H1 (cell line): ENCODE measurements around the gene PLCB4. TPM values are rescaled to one million over a fixed set of nuclear protein-coding genes. Genes with fewer than 3 reads are reported as not detected.

Experiments
- CTCF ChIA-PET: fragments of 300-600 bp; sonication (Branson Sonifier 250); formaldehyde crosslinking; loops from one replicate; lab custom pipeline; 2021; ENCODE audit not compliant: partially characterized antibody; lab: Charles Lee
- POLR2A ChIA-PET: fragments of 300-600 bp; sonication (Branson Sonifier 250); formaldehyde crosslinking; loops from one replicate; lab custom pipeline; 2021; ENCODE audit warnings: inconsistent platforms; ENCODE audit not compliant: partially characterized antibody; lab: Charles Lee
- DNase-seq, 2 experiments: peaks; one replicate each; pipeline versions ENCODE4 v3.0.0 to v3.0.0-alpha.2; 2010 to 2022; ENCODE audit warnings: low spot score in 2 of 2, low read depth in 1 of 2, mixed read lengths in 1 of 2
- FAIRE-seq: peaks from 2 replicates; lab custom pipeline; 2011; peaks lifted over from hg19 to GRCh38; lab: Jason Lieb, UNC
- H2AFZ ChIP-seq: 2 replicates; pipeline ENCODE4 v1.8.1; 2012; ENCODE audit warnings: low read length, inconsistent platforms
- H2AK5ac ChIP-seq: 2 replicates; pipeline ENCODE4 v1.6.1; 2013; ENCODE audit warnings: low read depth, low read length
- H2BK120ac ChIP-seq: replicated peaks from 2 replicates; pipeline ENCODE3; 2013; ENCODE audit warnings: low read depth, low read length, inconsistent platforms
- H2BK12ac ChIP-seq: 2 replicates; pipeline ENCODE4 v1.6.1; 2013; ENCODE audit warnings: low read depth, low read length
- H2BK15ac ChIP-seq: 2 replicates; pipeline ENCODE4 v1.6.1; 2013; ENCODE audit warnings: low read length
- H2BK20ac ChIP-seq: 2 replicates; pipeline ENCODE4 v1.6.1; 2013; ENCODE audit warnings: low read length
- H2BK5ac ChIP-seq: 2 replicates; pipeline ENCODE4 v1.6.1; 2013; ENCODE audit warnings: low read depth, low read length
- H3K14ac ChIP-seq: 2 replicates; pipeline ENCODE4 v1.6.1; 2013; ENCODE audit warnings: inconsistent platforms; ENCODE audit not compliant: insufficient read length
- H3K18ac ChIP-seq: 2 replicates; pipeline ENCODE4 v1.6.1; 2013; ENCODE audit warnings: low read length; ENCODE audit errors: extremely low read depth
- H3K23ac ChIP-seq: 2 replicates; pipeline ENCODE4 v1.6.1; 2013; ENCODE audit warnings: inconsistent platforms; ENCODE audit not compliant: insufficient read length
- H3K23me2 ChIP-seq: 2 replicates; pipeline ENCODE4 v1.6.1; 2013; ENCODE audit warnings: low read depth, low read length
- H3K27ac ChIP-seq: 2 replicates; pipeline ENCODE4 v1.6.1; 2011; ENCODE audit warnings: low read depth, low read length, inconsistent platforms
- H3K27me3 ChIP-seq, 4 experiments: replicated peaks in 1 of 4; 1 replicate in 1 of 4; 2 replicates in 3 of 4; pipeline versions ENCODE4 v1.6.1 to v1.8.1; 2011 to 2013; ENCODE audit warnings: low read length in 3 of 4, mild to moderate bottlenecking in 3 of 4, inconsistent platforms in 2 of 4, mixed read lengths in 2 of 4, moderate library complexity in 1 of 4; ENCODE audit not compliant: control insufficient read depth in 3 of 4, insufficient read depth in 3 of 4; ENCODE audit errors: extremely low read depth in 1 of 4
- H3K36me3 ChIP-seq, 4 experiments: 2 replicates each; pipeline versions ENCODE4 v1.6.1 to v1.8.1; 2011 to 2013; ENCODE audit warnings: mild to moderate bottlenecking in 4 of 4, low read length in 3 of 4, moderate library complexity in 2 of 4, control low read depth in 1 of 4, inconsistent platforms in 1 of 4; ENCODE audit not compliant: insufficient read depth in 4 of 4, control insufficient read depth in 2 of 4
- H3K4ac ChIP-seq: replicated peaks from 2 replicates; pipeline ENCODE3; 2013; ENCODE audit warnings: low read length, low read depth, mixed read lengths, inconsistent platforms; ENCODE audit not compliant: insufficient read length
- H3K4me1 ChIP-seq, 4 experiments: replicated peaks in 1 of 4; 1 replicate in 1 of 4; 2 replicates in 3 of 4; pipeline versions ENCODE4 v1.6.1 to v1.8.1; 2011 to 2013; ENCODE audit warnings: low read length in 3 of 4, inconsistent platforms in 2 of 4, mixed read lengths in 1 of 4; ENCODE audit not compliant: insufficient read depth in 4 of 4, control insufficient read depth in 3 of 4
- H3K4me2 ChIP-seq, 2 experiments: 2 replicates each; pipeline versions ENCODE4 v1.6.1 to v1.8.1; 2011 to 2013; ENCODE audit warnings: low read depth in 2 of 2, low read length in 2 of 2, control low read depth in 1 of 2, inconsistent platforms in 1 of 2, mild to moderate bottlenecking in 1 of 2; ENCODE audit not compliant: insufficient read depth in 1 of 2
- H3K4me3 ChIP-seq, 4 experiments: fragments of 200-600, 300-600 bp in 1 of 4; sonication (generic), shearing (Covaris generic), sonication (Bioruptor Twin) in 1 of 4; 2 replicates each; pipeline versions ENCODE4 v1.5.1 to v1.8.1; 2011 to 2016; ENCODE audit warnings: low read length in 4 of 4, low read depth in 3 of 4, control low read depth in 2 of 4, inconsistent platforms in 2 of 4, mild to moderate bottlenecking in 2 of 4, mixed read lengths in 1 of 4, moderate library complexity in 1 of 4; ENCODE audit not compliant: insufficient read depth in 2 of 4; ENCODE audit errors: extremely low read depth in 1 of 4
- H3K56ac ChIP-seq: replicated peaks from 2 replicates; pipeline ENCODE3; 2013; ENCODE audit warnings: low read depth, mild to moderate bottlenecking, mixed read lengths, low read length, inconsistent platforms; ENCODE audit not compliant: insufficient read length
- H3K79me1 ChIP-seq: 2 replicates; pipeline ENCODE4 v1.6.1; 2013; ENCODE audit warnings: low read depth, low read length, control low read depth
- H3K79me2 ChIP-seq, 2 experiments: 2 replicates each; pipeline versions ENCODE4 v1.6.1 to v1.8.1; 2012 to 2013; ENCODE audit warnings: low read length in 2 of 2, mild to moderate bottlenecking in 2 of 2, inconsistent platforms in 1 of 2; ENCODE audit not compliant: insufficient read depth in 2 of 2, control insufficient read depth in 1 of 2
- H3K9ac ChIP-seq, 4 experiments: replicated peaks in 1 of 4; 1 replicate in 1 of 4; 2 replicates in 3 of 4; pipeline versions ENCODE4 v1.6.1 to v1.8.1; 2011 to 2013; ENCODE audit warnings: low read depth in 3 of 4, low read length in 3 of 4, control low read depth in 2 of 4, mild to moderate bottlenecking in 2 of 4, moderate library complexity in 2 of 4, inconsistent platforms in 1 of 4; ENCODE audit errors: extremely low read depth in 1 of 4
- H3K9me3 ChIP-seq, 2 experiments: 2 replicates each; pipeline versions ENCODE4 v1.6.1 to v1.8.1; 2012 to 2013; ENCODE audit warnings: mild to moderate bottlenecking in 2 of 2, moderate library complexity in 2 of 2, control low read depth in 1 of 2, inconsistent platforms in 1 of 2, low read depth in 1 of 2, low read length in 1 of 2, mixed read lengths in 1 of 2; ENCODE audit not compliant: insufficient read depth in 2 of 2
- H4K20me1 ChIP-seq, 2 experiments: replicated peaks in 1 of 2; 2 replicates each; pipeline versions ENCODE3 to v1.8.1; 2011 to 2013; ENCODE audit warnings: inconsistent platforms in 2 of 2, low read length in 2 of 2, mild to moderate bottlenecking in 1 of 2; ENCODE audit not compliant: insufficient read depth in 2 of 2, control insufficient read depth in 1 of 2
- H4K5ac ChIP-seq: 2 replicates; pipeline ENCODE4 v1.6.1; 2013; ENCODE audit warnings: low read length, low read depth, mixed read lengths, inconsistent platforms; ENCODE audit not compliant: insufficient read length
- H4K8ac ChIP-seq: 2 replicates; pipeline ENCODE4 v1.8.0; 2013; ENCODE audit warnings: mild to moderate bottlenecking, moderate library complexity, low read length, inconsistent platforms; ENCODE audit not compliant: insufficient read depth; ENCODE audit errors: extremely low read depth
- H4K91ac ChIP-seq: replicated peaks from 2 replicates; pipeline ENCODE3; 2013; ENCODE audit warnings: low read length, mixed read lengths, inconsistent platforms; ENCODE audit not compliant: insufficient read length
- ASH2L ChIP-seq: fragments of 200-600, 300-600 bp; sonication (generic); IDR thresholded peaks from one replicate; pipeline ENCODE4 v1.7.1; 2017; ENCODE audit warnings: low read length
- CEBPB ChIP-seq: IDR thresholded peaks from 2 replicates; pipeline ENCODE4 v1.6.1; 2012; ENCODE audit warnings: low read depth, low read length
- CHD1 ChIP-seq: IDR thresholded peaks from 2 replicates; pipeline ENCODE4 v1.6.1; 2012; ENCODE audit warnings: low read depth, low read length, improper control_type of control experiment
- FOSL1 ChIP-seq: IDR thresholded peaks from 2 replicates; pipeline ENCODE4 v1.6.1; 2011; ENCODE audit warnings: mild to moderate bottlenecking, low read depth, low read length, moderate library complexity; ENCODE audit not compliant: insufficient read depth
- NRF1 ChIP-seq: IDR thresholded peaks from 2 replicates; pipeline ENCODE4 v1.6.1; 2011; ENCODE audit warnings: mild to moderate bottlenecking, low read depth, low read length, improper control_type of control experiment
- SAP30 ChIP-seq: fragments of 300-600 bp; sonication (generic); IDR thresholded peaks from 2 replicates; pipeline ENCODE4 v1.7.1; 2012; ENCODE audit warnings: low read length, moderate library complexity, mild to moderate bottlenecking, inconsistent platforms; ENCODE audit not compliant: insufficient read depth, insufficient replicate concordance
- SIRT6 ChIP-seq: IDR thresholded peaks from one replicate; pipeline ENCODE4 v1.7.1; 2012; ENCODE audit warnings: low read length, inconsistent platforms
- SIX5 ChIP-seq: IDR thresholded peaks from 2 replicates; pipeline ENCODE4 v1.6.1; 2011; ENCODE audit warnings: mild to moderate bottlenecking, low read depth, low read length
- SP4 ChIP-seq: IDR thresholded peaks from 2 replicates; pipeline ENCODE4 v1.6.1; 2012; ENCODE audit warnings: low read length, inconsistent platforms
- SRF ChIP-seq: IDR thresholded peaks from 2 replicates; pipeline ENCODE4 v1.6.1; 2011; ENCODE audit warnings: mild to moderate bottlenecking, low read depth, low read length, moderate library complexity
- TAF7 ChIP-seq: optimal IDR thresholded peaks from 2 replicates; pipeline ENCODE3; 2011; ENCODE audit warnings: low read depth, mild to moderate bottlenecking, inconsistent platforms, low read length, moderate library complexity, borderline replicate concordance
- TBP ChIP-seq: IDR thresholded peaks from 2 replicates; pipeline ENCODE4 v1.6.1; 2011; ENCODE audit warnings: low read depth, low read length, improper control_type of control experiment
- USF2 ChIP-seq: IDR thresholded peaks from 2 replicates; pipeline ENCODE4 v1.6.1; 2011; ENCODE audit warnings: low read length, improper control_type of control experiment
- ZNF274 ChIP-seq: IDR thresholded peaks from 2 replicates; pipeline ENCODE4 v1.7.0; 2012; ENCODE audit warnings: low read length, borderline replicate concordance; ENCODE audit errors: extremely low read depth
- WGBS, 2 experiments: shearing (Covaris generic) in 1 of 2; methylation state at CpG; one replicate each; pipeline versions ENCODE4 v1.1.6 to v1.1.7; 2013 to 2015; ENCODE audit warnings: low lambda C conversion rate in 2 of 2, mixed read lengths in 2 of 2, inconsistent platforms in 1 of 2, low coverage in 1 of 2, missing lambda C conversion rate in 1 of 2; ENCODE audit not compliant: insufficient replicate concordance in 2 of 2, insufficient coverage in 1 of 2, insufficient read length in 1 of 2; ENCODE audit errors: extremely low coverage in 1 of 2, missing lambda C conversion rate in 1 of 2; 5-methylcytosine and 5-hydroxymethylcytosine counted together
- polyA plus RNA-seq, 7 experiments: library from polyadenylated mRNA; depleted of rRNA in 3 of 7; stranded (reverse) in 5 of 7; unstranded in 2 of 7; fragments of >200 nt in 5 of 7; fragments of 200-250 nt in 2 of 7; gene quantifications; 1 replicate in 5 of 7; 2 replicates in 1 of 7; 4 replicates in 1 of 7; pipeline versions ENCODE4 v1.2.1 to v1.2.3, GENCODE V29; 2011 to 2013; ENCODE audit warnings: missing spikeins in 2 of 7, mixed read lengths in 2 of 7
- total RNA-seq: library from RNA; stranded (reverse); fragmentation: NEBNext Ultra II Directional; extraction: Animal tissue kit (Norgen Biotek cat#: 25700); gene quantifications from 2 replicates; pipeline ENCODE4 v1.2.1, GENCODE V29; 2021
- TF ChIP-seq, protein P1 (sequence below): IDR thresholded peaks from 2 replicates; pipeline ENCODE4 v1.6.1; 2012; ENCODE audit warnings: inconsistent platforms

Gene PLCB4
- total and polyA plus RNA-seq, 2 of the 8 experiments (the other 6 are each of a cell fraction or from before 2014, with no cell fraction given) = 3.2 to 14.1 TPM

DNA sequence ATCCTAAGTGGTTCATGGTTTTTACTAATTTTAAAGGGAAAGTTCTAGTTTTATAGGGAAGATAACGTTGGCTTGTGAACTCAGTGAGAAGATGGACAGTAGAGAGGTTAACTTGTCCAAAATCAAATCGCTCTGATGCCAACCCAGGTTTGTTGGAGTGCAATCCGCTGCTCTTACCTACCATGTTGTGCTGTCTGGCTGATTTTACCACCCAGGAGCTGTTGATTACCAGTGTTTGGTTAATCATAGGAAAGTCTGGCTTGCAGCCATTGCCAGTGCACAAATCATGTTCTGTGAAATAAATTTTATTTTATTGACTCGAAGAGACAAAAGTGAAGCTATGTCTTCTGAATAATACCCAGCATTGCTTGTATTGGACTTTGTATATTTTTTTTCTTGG lies 92.4 kb downstream of the PLCB4 start:
- no peak overlapping the region for H4K5ac ChIP-seq
- no peak overlapping the region for H3K4me2 ChIP-seq
- no peak overlapping the region for H2AFZ ChIP-seq
- H3K9ac ChIP-seq = no peak overlapping the region
- no peak for FAIRE-seq
- no peak overlapping the region for H3K4me3 ChIP-seq
- no peak overlapping the region for H4K8ac ChIP-seq
- no peak overlapping the region for H3K56ac ChIP-seq
- H2BK120ac ChIP-seq = peak overlapping the region; percentile 51
- peaks cover 0 to 10% (median 7%) of the 10 kb centered on the region in 4 experiments; a peak in 4 of 7 replicates for H3K4me1 ChIP-seq
- H3K27ac ChIP-seq = no peak overlapping the region
- no peaks in the 10 kb centered on the region for H3K27me3 ChIP-seq
- ChIA-PET CTCF (no interaction called here), POLR2A (no interaction called here)
- no peaks in the 10 kb centered on the region for H3K79me1 ChIP-seq
- H3K9me3 ChIP-seq = no peaks in the 10 kb centered on the region
- H3K36me3 ChIP-seq = no peaks in the 10 kb centered on the region
- H2AK5ac ChIP-seq = no peak overlapping the region
- no peak overlapping the region for H3K18ac ChIP-seq
- no peak overlapping the region for H3K4ac ChIP-seq
- H4K91ac ChIP-seq = no peak overlapping the region
- WGBS, 2 experiments = 87% methylated on average over 4 of the region's 4 CpGs; no CpG with 5 or more reads in 1 of the 2 experiments
- peaks cover 0 to 3% of the 10 kb centered on the region in 2 experiments; a peak in 1 of 4 replicates for H3K79me2 ChIP-seq
- H2BK15ac ChIP-seq = no peak overlapping the region
- no peak overlapping the region for H2BK5ac ChIP-seq
- no peak overlapping the region for H3K23ac ChIP-seq
- H2BK20ac ChIP-seq = no peak overlapping the region
- no peaks in the 10 kb centered on the region for H3K23me2 ChIP-seq
- no peak for DNase-seq
- no peak overlapping the region for H3K14ac ChIP-seq
- H2BK12ac ChIP-seq = no peak overlapping the region
- no peaks in the 10 kb centered on the region for H4K20me1 ChIP-seq
- TF ChIP-seq SAP30 (no peak), USF2 (no peak), SIRT6 (no peak), ASH2L (no peak), TBP (no peak), FOSL1 (no peak), SP4 (no peak), TAF7 (no peak), CHD1 (no peak), CEBPB (no peak), NRF1 (no peak), SIX5 (no peak), ZNF274 (no peak), SRF (no peak)
- TF ChIP-seq, protein P1, sequence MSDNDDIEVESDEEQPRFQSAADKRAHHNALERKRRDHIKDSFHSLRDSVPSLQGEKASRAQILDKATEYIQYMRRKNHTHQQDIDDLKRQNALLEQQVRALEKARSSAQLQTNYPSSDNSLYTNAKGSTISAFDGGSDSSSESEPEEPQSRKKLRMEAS = no peak
